PC-9 (cell line): Measurements from ENCODE around the gene PITRM1.

Experiments used
- CTCF ChIP-seq: fragments of 200-600 bp; sonication (generic); conservative IDR thresholded peaks from 2 replicates; pipeline ENCODE4 v1.6.1; 2017; ENCODE audit warnings: mixed run types, antibody characterized with exemption, mild to moderate bottlenecking, moderate library complexity
- EZH2 ChIP-seq: fragments of 200-600 bp; sonication (generic); IDR thresholded peaks from 2 replicates; pipeline ENCODE4 v1.8.0; 2017; ENCODE audit warnings: antibody characterized with exemption, low read depth

DNA sequence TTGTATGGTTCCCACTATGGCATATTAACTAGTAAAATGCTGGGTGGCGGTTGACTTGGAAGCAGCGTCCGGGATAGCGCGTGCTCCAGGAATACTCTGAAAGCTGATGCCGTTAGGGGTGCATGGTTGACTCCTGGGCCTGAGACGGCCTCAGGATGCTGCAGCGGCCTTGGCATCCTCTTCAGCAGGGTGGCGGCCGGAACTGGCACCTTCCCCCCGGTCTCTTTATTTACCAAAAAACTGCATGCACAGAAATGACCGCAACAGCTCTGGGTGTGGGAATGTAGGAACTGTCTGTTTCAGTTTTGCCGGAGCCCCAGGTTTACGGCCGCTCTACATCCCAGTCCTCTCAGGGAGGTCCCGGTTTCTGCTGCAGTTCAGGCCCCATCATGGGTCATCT, 76.4 kb downstream of the PITRM1 start:
- no peak for TF ChIP-seq CTCF
- no peak for TF ChIP-seq EZH2
